Gastroesophageal sphincter (tissue), 3 donors: ENCODE results near the gene PIGX.

Experiments
- POLR2A ChIP-seq, 2 donors: fragments of 450-650 bp; IDR thresholded peaks; one replicate each; pipeline ENCODE4 v1.6.1; 2017; ENCODE audit warnings: antibody characterized with exemption in 2 of 2, mild to moderate bottlenecking in 2 of 2, moderate library complexity in 1 of 2
- POLR2AphosphoS5 ChIP-seq: sonication (generic); formaldehyde crosslinking; IDR thresholded peaks from one replicate; pipeline ENCODE4 v1.6.1; 2017; ENCODE audit warnings: antibody characterized with exemption
- TF ChIP-seq, protein P1 (sequence below), 4 experiments: fragments of 200-600 bp in 2 of 4; fragments of 450-650 bp in 2 of 4; sonication (generic) in 1 of 4; IDR thresholded peaks; one replicate each; pipeline ENCODE4 v1.5.1; 2017 to 2019; ENCODE audit warnings: antibody characterized with exemption in 4 of 4, mild to moderate bottlenecking in 2 of 4, moderate library complexity in 2 of 4

DNA sequence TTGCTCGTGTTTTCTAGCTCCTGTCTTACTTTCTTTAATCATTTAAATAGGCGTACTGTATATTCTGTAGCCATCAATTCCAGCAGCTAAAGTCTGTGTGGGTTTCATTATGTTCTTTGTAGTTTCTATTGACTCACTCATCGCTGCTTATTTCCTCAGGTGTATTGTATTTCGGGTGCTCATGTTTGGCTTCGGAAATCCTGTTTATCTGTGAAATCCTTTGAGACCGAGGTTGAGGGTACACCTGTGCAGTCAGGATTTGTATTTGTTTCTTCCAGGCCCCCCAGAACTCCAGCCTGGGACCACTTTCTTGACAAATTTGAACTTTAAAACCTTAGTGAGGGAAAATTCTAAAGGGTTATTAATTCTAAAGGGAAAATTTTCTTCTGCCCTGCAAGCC lies 25.5 kb downstream of the PIGX start:
- TF ChIP-seq, protein P1, sequence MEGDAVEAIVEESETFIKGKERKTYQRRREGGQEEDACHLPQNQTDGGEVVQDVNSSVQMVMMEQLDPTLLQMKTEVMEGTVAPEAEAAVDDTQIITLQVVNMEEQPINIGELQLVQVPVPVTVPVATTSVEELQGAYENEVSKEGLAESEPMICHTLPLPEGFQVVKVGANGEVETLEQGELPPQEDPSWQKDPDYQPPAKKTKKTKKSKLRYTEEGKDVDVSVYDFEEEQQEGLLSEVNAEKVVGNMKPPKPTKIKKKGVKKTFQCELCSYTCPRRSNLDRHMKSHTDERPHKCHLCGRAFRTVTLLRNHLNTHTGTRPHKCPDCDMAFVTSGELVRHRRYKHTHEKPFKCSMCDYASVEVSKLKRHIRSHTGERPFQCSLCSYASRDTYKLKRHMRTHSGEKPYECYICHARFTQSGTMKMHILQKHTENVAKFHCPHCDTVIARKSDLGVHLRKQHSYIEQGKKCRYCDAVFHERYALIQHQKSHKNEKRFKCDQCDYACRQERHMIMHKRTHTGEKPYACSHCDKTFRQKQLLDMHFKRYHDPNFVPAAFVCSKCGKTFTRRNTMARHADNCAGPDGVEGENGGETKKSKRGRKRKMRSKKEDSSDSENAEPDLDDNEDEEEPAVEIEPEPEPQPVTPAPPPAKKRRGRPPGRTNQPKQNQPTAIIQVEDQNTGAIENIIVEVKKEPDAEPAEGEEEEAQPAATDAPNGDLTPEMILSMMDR (IDR thresholded peaks at IDR 0.05), result no peak
- no peak for TF ChIP-seq POLR2A (IDR thresholded peaks at IDR 0.05)
- no peak for TF ChIP-seq POLR2AphosphoS5
